ENCODE results near the gene SCTR.

SCTR gene

GRCh38 chr2:119525614-119526013 lies 1.3 kb upstream of the SCTR start:
- no peak overlapping the region for H3K9ac ChIP-seq (ENCODE audit: low read depth in 1 of 2, low read length in 2 of 2)
- H3K4me3 ChIP-seq (ENCODE audit: low read depth in 1 of 2, low read length in 2 of 2) = no peak overlapping the region
- H3K4me1 ChIP-seq (ENCODE audit: control insufficient read depth in 1 of 2, insufficient read depth in 2 of 2, low read length in 2 of 2) = peaks cover 18 to 20% of the 10 kb centered on the region in 2 donors
- no peaks in the 10 kb centered on the region for H3K36me3 ChIP-seq (ENCODE audit: control insufficient read depth in 1 of 2, insufficient read depth in 2 of 2, low read length in 2 of 2)
- peaks cover 4 to 7% of the 10 kb centered on the region in 2 donors for H3K27me3 ChIP-seq (ENCODE audit: control insufficient read depth in 1 of 2, insufficient read depth in 2 of 2, low read length in 2 of 2)
- no peaks in the 10 kb centered on the region for H3K9me3 ChIP-seq (ENCODE audit: control insufficient read depth in 1 of 2, low read length in 2 of 2)
- no peak overlapping the region for H3K27ac ChIP-seq (ENCODE audit: low read depth, low read length)

- H3K9ac ChIP-seq (ENCODE audit: low read depth in 1 of 2, low read length in 2 of 2) = peak overlapping the region; percentile 66 to 81
Measured at GRCh38 chr2:119523383-119523951, 816 bp downstream of the SCTR start.

GRCh38 chr2:119522671-119523070 lies 1.6 kb downstream of the SCTR start:
- peak overlapping the region; percentile 45 to 55 for H3K9ac ChIP-seq (ENCODE audit: low read depth in 1 of 2, low read length in 2 of 2)
- peaks cover 0 to 6% of the 10 kb centered on the region in 2 donors for H3K36me3 ChIP-seq (ENCODE audit: control insufficient read depth in 1 of 2, insufficient read depth in 2 of 2, low read length in 2 of 2)
- H3K9me3 ChIP-seq (ENCODE audit: control insufficient read depth in 1 of 2, low read length in 2 of 2) = no peaks in the 10 kb centered on the region
- H3K27ac ChIP-seq (ENCODE audit: low read depth, low read length) = no peak overlapping the region
- peaks cover 4 to 7% of the 10 kb centered on the region in 2 donors for H3K27me3 ChIP-seq (ENCODE audit: control insufficient read depth in 1 of 2, insufficient read depth in 2 of 2, low read length in 2 of 2)
- H3K4me1 ChIP-seq (ENCODE audit: control insufficient read depth in 1 of 2, insufficient read depth in 2 of 2, low read length in 2 of 2) = peaks cover 19 to 23% of the 10 kb centered on the region in 2 donors
- H3K4me3 ChIP-seq (ENCODE audit: low read depth in 1 of 2, low read length in 2 of 2) = peak overlapping the region; percentile 72 to 74

More at GRCh38 chr2:119523383-119523951, 816 bp downstream of the SCTR start:
- Histone ChIP-seq H3K36me3 (ENCODE audit: control insufficient read depth in 1 of 2, insufficient read depth in 2 of 2, low read length in 2 of 2) (peaks cover 0 to under 1% of the 10 kb centered on the region in 2 donors), H3K4me1 (ENCODE audit: control insufficient read depth in 1 of 2, insufficient read depth in 2 of 2, low read length in 2 of 2) (peaks cover 20 to 21% of the 10 kb centered on the region in 2 donors), H3K27ac (ENCODE audit: low read depth, low read length) (no peak overlapping the region), H3K4me3 (ENCODE audit: low read depth in 1 of 2, low read length in 2 of 2) (peak overlapping the region; percentile 74 to 78), H3K27me3 (ENCODE audit: control insufficient read depth in 1 of 2, insufficient read depth in 2 of 2, low read length in 2 of 2) (peaks cover 4 to 7% of the 10 kb centered on the region in 2 donors), H3K9me3 (ENCODE audit: control insufficient read depth in 1 of 2, low read length in 2 of 2) (no peaks in the 10 kb centered on the region)

GRCh38 chr2:119521433-119522050 lies 2.7 kb downstream of the SCTR start:
- Histone ChIP-seq H3K9me3 (ENCODE audit: control insufficient read depth in 1 of 2, low read length in 2 of 2) (no peaks in the 10 kb centered on the region), H3K27me3 (ENCODE audit: control insufficient read depth in 1 of 2, insufficient read depth in 2 of 2, low read length in 2 of 2) (peaks cover 4 to 7% of the 10 kb centered on the region in 2 donors), H3K27ac (ENCODE audit: low read depth, low read length) (no peak overlapping the region), H3K9ac (ENCODE audit: low read depth in 1 of 2, low read length in 2 of 2) (no peak overlapping the region), H3K4me1 (ENCODE audit: control insufficient read depth in 1 of 2, insufficient read depth in 2 of 2, low read length in 2 of 2) (peaks cover 14 to 19% of the 10 kb centered on the region in 2 donors), H3K36me3 (ENCODE audit: control insufficient read depth in 1 of 2, insufficient read depth in 2 of 2, low read length in 2 of 2) (peaks cover 0 to 6% of the 10 kb centered on the region in 2 donors), H3K4me3 (ENCODE audit: low read depth in 1 of 2, low read length in 2 of 2) (peak overlapping the region in 1 of 2 donors; percentile 5)

GRCh38 chr2:119520696-119521432 lies 3.4 kb downstream of the SCTR start:
- Histone ChIP-seq H3K27me3 (ENCODE audit: control insufficient read depth in 1 of 2, insufficient read depth in 2 of 2, low read length in 2 of 2) (peaks cover 4 to 7% of the 10 kb centered on the region in 2 donors), H3K9me3 (ENCODE audit: control insufficient read depth in 1 of 2, low read length in 2 of 2) (no peaks in the 10 kb centered on the region), H3K36me3 (ENCODE audit: control insufficient read depth in 1 of 2, insufficient read depth in 2 of 2, low read length in 2 of 2) (peaks cover 3 to 9% of the 10 kb centered on the region in 2 donors), H3K4me3 (ENCODE audit: low read depth in 1 of 2, low read length in 2 of 2) (no peak overlapping the region), H3K4me1 (ENCODE audit: control insufficient read depth in 1 of 2, insufficient read depth in 2 of 2, low read length in 2 of 2) (peaks cover 14 to 17% of the 10 kb centered on the region in 2 donors), H3K27ac (ENCODE audit: low read depth, low read length) (no peak overlapping the region), H3K9ac (ENCODE audit: low read depth in 1 of 2, low read length in 2 of 2) (no peak overlapping the region)

- peaks cover 8 to 19% of the 10 kb centered on the region in 2 donors for H3K36me3 ChIP-seq (ENCODE audit: control insufficient read depth in 1 of 2, insufficient read depth in 2 of 2, low read length in 2 of 2)
- no peaks in the 10 kb centered on the region for H3K9me3 ChIP-seq (ENCODE audit: control insufficient read depth in 1 of 2, low read length in 2 of 2)
- no peak overlapping the region for H3K27ac ChIP-seq (ENCODE audit: low read depth, low read length)
- no peak overlapping the region for H3K4me3 ChIP-seq (ENCODE audit: low read depth in 1 of 2, low read length in 2 of 2)
- peaks cover 12 to 14% of the 10 kb centered on the region in 2 donors for H3K4me1 ChIP-seq (ENCODE audit: control insufficient read depth in 1 of 2, insufficient read depth in 2 of 2, low read length in 2 of 2)
- H3K27me3 ChIP-seq (ENCODE audit: control insufficient read depth in 1 of 2, insufficient read depth in 2 of 2, low read length in 2 of 2) = no peaks in the 10 kb centered on the region
- no peak overlapping the region for H3K9ac ChIP-seq (ENCODE audit: low read depth in 1 of 2, low read length in 2 of 2)
Measured at GRCh38 chr2:119519057-119519408, 5.2 kb downstream of the SCTR start.

GRCh38 chr2:119518401-119519056 lies 5.8 kb downstream of the SCTR start:
- peaks cover 12 to 14% of the 10 kb centered on the region in 2 donors for H3K4me1 ChIP-seq (ENCODE audit: control insufficient read depth in 1 of 2, insufficient read depth in 2 of 2, low read length in 2 of 2)
- no peak overlapping the region for H3K4me3 ChIP-seq (ENCODE audit: low read depth in 1 of 2, low read length in 2 of 2)
- H3K36me3 ChIP-seq (ENCODE audit: control insufficient read depth in 1 of 2, insufficient read depth in 2 of 2, low read length in 2 of 2) = peaks cover 8 to 19% of the 10 kb centered on the region in 2 donors
- no peak overlapping the region for H3K27ac ChIP-seq (ENCODE audit: low read depth, low read length)
- H3K27me3 ChIP-seq (ENCODE audit: control insufficient read depth in 1 of 2, insufficient read depth in 2 of 2, low read length in 2 of 2) = no peaks in the 10 kb centered on the region
- H3K9ac ChIP-seq (ENCODE audit: low read depth in 1 of 2, low read length in 2 of 2) = no peak overlapping the region
- H3K9me3 ChIP-seq (ENCODE audit: control insufficient read depth in 1 of 2, low read length in 2 of 2) = no peaks in the 10 kb centered on the region

GRCh38 chr2:119517433-119517832 lies 6.8 kb downstream of the SCTR start:
- Histone ChIP-seq H3K27ac (ENCODE audit: low read depth, low read length) (no peak overlapping the region), H3K36me3 (ENCODE audit: control insufficient read depth in 1 of 2, insufficient read depth in 2 of 2, low read length in 2 of 2) (peaks cover 8 to 19% of the 10 kb centered on the region in 2 donors), H3K9ac (ENCODE audit: low read depth in 1 of 2, low read length in 2 of 2) (no peak overlapping the region), H3K4me1 (ENCODE audit: control insufficient read depth in 1 of 2, insufficient read depth in 2 of 2, low read length in 2 of 2) (peaks cover 12 to 14% of the 10 kb centered on the region in 2 donors), H3K27me3 (ENCODE audit: control insufficient read depth in 1 of 2, insufficient read depth in 2 of 2, low read length in 2 of 2) (no peaks in the 10 kb centered on the region), H3K4me3 (ENCODE audit: low read depth in 1 of 2, low read length in 2 of 2) (no peak overlapping the region), H3K9me3 (ENCODE audit: control insufficient read depth in 1 of 2, low read length in 2 of 2) (no peaks in the 10 kb centered on the region)

GRCh38 chr2:119516121-119516520 lies 8.2 kb downstream of the SCTR start:
- H3K27me3 ChIP-seq (ENCODE audit: control insufficient read depth in 1 of 2, insufficient read depth in 2 of 2, low read length in 2 of 2) = no peaks in the 10 kb centered on the region
- peaks cover 8 to 19% of the 10 kb centered on the region in 2 donors for H3K36me3 ChIP-seq (ENCODE audit: control insufficient read depth in 1 of 2, insufficient read depth in 2 of 2, low read length in 2 of 2)
- no peak overlapping the region for H3K27ac ChIP-seq (ENCODE audit: low read depth, low read length)
- no peaks in the 10 kb centered on the region for H3K9me3 ChIP-seq (ENCODE audit: control insufficient read depth in 1 of 2, low read length in 2 of 2)
- H3K9ac ChIP-seq (ENCODE audit: low read depth in 1 of 2, low read length in 2 of 2) = no peak overlapping the region
- peaks cover 8 to 9% of the 10 kb centered on the region in 2 donors for H3K4me1 ChIP-seq (ENCODE audit: control insufficient read depth in 1 of 2, insufficient read depth in 2 of 2, low read length in 2 of 2)
- no peak overlapping the region for H3K4me3 ChIP-seq (ENCODE audit: low read depth in 1 of 2, low read length in 2 of 2)

- Histone ChIP-seq H3K27me3 (ENCODE audit: control insufficient read depth in 1 of 2, insufficient read depth in 2 of 2, low read length in 2 of 2) (no peaks in the 10 kb centered on the region), H3K9me3 (ENCODE audit: control insufficient read depth in 1 of 2, low read length in 2 of 2) (no peaks in the 10 kb centered on the region), H3K9ac (ENCODE audit: low read depth in 1 of 2, low read length in 2 of 2) (no peak overlapping the region), H3K4me3 (ENCODE audit: low read depth in 1 of 2, low read length in 2 of 2) (no peak overlapping the region), H3K36me3 (ENCODE audit: control insufficient read depth in 1 of 2, insufficient read depth in 2 of 2, low read length in 2 of 2) (peaks cover 8 to 19% of the 10 kb centered on the region in 2 donors), H3K4me1 (ENCODE audit: control insufficient read depth in 1 of 2, insufficient read depth in 2 of 2, low read length in 2 of 2) (peaks cover 0 to 9% of the 10 kb centered on the region in 2 donors), H3K27ac (ENCODE audit: low read depth, low read length) (no peak overlapping the region)
Measured at GRCh38 chr2:119513832-119514231, 10.5 kb downstream of the SCTR start.

Data from duodenal mucosa (tissue), 2 donors.